NCI-H510A treated with DMSO at 0.1 percent for 48 hours (cell line): ENCODE results near the gene HUS1.
"Not testable (repeated sequence)": the region's sequence is repeated elsewhere in the genome, so short reads cannot be mapped to it uniquely, and the experiment has no call there.

ENCODE experiments used
- DNase-seq: peaks from one replicate; lab custom pipeline; 2025; lab: John Stamatoyannopoulos, UW

Gene HUS1

DNA sequence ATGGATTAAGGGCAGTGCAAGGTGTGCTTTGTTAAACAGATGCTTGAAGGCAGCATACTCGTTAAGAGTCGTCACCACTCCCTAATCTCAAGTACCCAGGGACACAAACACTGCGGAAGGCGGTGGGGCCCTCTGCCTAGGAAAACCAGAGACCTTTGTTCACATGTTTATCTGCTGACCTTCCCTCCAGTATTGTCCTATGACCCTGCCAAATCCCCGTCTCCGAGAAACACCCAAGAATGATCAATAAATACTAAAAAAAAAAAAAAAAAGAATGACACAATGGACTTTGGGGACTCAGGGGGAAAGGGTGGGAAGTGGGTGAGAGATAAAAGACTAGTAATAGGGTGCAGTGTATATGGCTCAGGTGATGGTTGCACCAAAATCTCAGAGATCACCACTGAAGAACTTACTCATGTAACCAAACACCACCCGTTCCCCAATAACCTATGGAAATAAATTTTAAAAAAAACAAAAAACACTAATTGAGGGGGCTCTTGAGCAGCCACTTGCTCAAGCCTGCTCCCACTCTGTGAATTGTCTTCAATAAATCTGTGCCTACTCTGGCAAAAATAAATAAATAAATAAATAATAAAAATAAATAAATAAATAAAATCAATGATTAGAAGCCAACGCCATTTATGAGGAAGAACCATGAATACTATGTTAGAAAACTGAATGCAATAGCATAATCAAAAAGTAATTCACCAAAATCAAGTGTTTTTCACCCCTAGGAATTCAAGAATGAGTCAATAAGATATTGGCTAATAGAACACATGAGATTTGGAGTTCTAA is 56.1 kb downstream of the HUS1 start:
- DNase-seq: not testable (repeated sequence)

DNA sequence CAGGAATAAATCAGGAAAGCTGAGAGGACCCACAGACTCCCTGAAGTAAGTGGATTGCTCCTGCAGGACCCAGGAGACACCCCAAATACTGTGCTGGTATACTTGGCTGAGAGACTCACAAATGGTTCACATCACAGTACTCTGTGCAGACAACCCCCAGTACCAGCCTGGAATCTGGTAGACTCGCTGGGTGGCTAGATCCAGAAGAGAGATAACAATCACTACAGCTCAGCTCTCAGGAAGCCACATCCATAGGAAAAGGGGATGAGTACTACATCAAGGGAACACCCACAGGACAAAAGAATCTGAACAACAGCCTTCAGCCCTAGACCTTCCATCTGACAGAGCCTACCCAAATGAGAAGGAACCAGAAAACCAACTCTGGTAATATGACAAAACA is 62.9 kb downstream of the HUS1 start:
- not testable (repeated sequence) for DNase-seq

DNA sequence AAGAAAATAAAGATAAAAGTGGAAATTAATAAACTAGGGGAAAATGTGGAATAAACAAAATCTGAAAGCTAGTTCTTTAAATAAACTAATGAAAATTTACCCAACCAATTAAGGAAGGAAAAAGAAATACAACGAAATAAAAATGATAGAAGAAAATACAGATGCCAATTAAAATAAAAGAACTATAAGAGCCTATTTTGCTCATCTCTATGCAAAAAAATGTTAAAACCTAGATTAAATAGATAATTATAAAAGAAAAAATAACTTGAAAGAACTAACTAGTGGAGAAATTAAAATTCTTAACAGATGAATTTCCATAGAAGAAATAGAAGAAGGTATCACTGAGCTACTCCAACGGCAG is 63.8 kb downstream of the HUS1 start:
- DNase-seq: no peak

DNA sequence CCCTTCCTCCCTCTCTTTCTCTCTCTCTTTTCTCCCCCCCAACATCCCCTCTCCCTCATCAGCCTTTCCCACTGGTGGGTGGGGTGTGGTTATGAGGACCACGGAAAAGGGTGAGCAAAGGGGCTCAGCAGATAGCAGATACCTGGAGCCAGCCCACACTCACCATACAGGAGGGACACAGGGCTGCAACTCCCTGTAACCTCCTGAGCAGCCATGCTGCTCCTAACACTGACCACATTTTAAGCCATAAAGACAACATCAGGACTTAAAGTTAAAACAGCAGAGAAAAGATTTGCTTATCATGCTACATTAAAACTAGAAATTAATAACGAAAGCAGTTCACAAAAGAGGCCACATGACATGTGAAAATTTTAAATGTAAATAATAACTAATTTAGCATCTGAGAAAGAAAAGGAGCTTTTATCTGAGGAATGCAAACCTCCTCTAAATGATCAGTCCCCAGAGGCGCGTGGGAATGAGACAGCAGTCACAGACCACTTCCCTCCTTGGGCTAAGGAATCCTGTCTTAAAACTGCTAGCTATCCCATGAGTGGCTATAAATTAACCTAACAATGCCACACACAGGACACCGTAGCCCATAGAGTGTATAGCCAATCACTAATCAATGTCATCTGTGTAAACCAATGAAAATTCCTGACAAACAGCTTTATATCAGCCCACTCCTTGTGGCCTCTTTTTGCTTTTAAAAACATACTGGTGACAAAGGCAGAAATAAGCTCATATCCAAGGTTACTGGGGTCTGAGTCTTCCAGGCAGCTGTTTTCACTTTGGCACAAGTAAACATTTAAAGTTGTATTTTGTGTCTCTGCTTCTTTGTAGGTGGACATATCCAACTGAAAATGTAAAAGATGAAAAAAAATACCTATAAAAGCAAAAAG is 64.4 kb downstream of the HUS1 start:
- DNase-seq: no peak
